Hematopoietic multipotent progenitor cell treated with erythropoietin and hydrocortisone succinate and interleukin-3 and kit ligand, for 4 days (in vitro differentiated cells): ENCODE data around the gene KCNH2.

Experiments used
- DNase-seq: peaks from one replicate; pipeline ENCODE4 v3.0.0-alpha.2; 2015

The KCNH2 gene

DNA sequence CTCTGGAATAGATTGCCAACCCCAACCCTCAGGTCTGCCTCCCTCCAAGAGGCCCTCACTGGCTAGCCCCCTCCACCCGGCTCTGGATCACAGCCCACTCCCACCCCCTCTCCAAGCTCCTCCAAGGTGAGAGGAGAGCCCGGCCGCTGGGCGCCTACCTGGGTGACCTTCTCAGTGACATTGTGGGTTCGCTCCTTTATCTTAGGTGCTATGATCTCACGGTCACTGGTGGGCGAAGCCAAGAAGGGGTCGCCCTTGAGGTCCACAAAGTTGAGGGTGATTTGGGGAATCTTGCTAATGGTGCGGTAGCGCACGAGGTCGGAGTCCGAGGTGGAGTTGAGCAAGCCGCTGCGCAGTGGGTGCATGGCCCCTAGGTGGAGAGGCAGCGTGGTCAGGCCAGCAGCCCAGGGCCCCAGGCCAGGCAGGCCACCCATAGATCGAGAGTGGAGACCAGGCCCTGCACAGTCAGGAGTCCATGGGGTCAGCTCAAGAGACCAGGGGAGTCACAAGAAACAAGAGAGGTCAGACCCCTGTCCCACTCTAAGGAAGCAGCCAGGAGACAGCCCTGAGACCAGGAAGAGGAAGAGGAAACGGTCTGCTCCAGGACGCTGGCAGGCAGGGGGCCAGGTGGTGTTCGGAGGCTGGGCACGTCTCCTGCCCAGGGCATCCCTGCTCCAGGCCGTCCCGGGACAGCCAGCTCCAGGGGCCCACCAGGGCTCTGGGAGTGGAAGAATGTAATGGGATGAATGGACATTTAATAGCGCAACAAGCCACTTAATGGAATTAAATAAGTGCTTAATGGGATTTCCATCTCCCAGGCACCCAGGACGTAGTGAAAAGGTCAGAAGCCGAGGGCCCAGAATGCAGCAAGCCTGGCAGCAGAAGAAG, 20.7 kb downstream of the KCNH2 start:
- DNase-seq: peak; percentile 33

DNA sequence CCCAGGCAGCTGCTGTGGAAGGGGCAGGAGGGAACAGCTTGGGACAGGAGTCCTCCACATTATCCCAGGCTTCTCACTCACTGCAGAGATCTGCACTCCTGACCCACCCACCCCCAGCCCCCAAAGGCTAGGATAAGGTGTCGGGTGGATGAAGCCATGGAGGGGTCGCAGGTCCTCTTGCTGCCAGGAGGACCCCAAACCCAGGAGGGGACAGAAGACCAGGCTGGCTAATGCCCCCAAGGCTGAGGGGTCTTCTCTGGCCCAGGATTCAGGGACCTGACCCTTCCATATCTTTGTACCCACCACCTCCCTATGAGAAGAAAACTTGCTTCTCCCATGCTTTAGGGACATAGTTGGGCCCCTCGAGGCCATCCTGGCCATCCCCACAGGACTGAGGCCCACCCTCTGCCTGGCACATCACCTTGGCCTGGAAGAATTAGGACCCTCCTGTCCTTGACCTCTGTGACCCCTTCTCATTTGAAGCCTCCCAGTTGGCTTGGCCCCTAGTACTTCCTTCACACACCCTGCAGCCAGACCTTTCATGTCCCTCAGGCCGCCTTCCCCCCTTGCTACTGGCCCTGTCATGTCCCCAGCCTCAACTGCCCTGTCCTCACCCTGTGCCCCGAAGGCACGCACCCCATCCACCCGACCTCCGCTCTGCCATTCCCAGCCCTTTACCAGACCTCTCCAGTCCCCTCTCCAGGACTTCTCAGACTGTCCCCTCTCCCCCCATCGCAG, 21.6 kb downstream of the KCNH2 start:
- peak; percentile 17 for DNase-seq

GRCh38 chr7:150955519-150956394, 22.4 kb downstream of the KCNH2 start:
- DNase-seq: peak; percentile 96

DNA sequence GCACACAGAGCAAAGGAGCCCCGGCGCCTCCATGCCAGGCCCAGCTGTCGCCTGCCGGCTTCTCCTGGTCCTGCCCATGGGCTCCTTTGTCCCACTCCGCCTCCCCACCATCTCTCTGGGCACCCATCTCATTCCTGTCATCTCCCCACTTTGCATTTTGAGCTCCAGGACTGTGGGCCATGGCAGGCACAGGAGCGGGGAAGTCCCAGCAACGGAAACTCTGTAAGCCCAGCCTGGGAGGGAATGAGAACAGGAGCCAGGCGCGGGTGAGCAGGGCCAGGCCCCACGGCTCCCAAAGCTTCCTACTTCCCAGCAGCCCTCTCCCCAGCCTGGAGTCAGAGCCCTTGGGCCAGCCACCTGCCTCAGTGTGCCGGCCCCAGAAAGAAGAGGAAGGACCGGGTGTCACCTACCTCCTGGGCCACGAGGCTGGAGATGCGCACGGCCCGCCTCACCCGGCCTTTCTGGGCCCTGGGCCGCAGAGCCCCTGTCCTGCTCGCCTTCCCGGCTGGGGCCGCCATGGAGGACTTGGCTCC, 23.1 kb downstream of the KCNH2 start:
- DNase-seq: no peak

DNA sequence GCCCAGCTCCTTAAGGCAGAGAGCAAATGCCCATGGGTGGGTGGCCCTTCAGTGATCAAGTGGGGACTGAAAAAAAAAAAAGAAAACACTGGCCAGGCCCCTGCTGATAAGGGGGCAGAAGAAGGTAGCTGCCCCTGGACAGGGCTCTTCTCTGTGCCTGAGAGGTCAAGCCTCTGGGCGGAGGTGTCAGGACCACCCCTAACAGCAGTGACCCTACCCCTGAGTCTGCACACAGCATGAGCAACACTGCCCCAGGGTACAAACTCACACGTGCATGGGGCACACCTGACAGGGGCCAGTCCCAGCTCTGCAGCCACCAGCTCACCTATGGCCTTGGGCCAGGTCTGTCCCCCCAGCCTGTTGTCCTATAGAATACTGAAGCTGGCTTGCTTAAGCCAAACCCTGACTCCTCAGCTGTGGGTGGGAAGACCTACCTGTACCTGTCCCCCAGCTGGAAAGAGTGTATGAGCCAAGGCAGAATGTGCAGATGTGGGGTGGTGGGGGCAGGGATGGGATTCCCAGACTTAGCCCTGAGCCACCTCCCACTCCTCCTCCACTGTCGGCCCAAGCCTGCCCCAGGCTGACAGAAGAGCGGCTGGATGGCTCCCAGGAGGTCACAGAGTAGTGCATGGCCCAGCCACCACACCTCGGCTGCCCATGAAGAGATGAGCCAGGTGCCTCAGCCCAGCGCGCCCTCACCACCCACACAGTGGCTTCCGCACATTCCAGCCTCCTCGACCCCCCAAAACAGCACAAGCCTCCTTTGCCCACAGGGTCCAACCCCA, 23.7 kb downstream of the KCNH2 start:
- DNase-seq: no peak

DNA sequence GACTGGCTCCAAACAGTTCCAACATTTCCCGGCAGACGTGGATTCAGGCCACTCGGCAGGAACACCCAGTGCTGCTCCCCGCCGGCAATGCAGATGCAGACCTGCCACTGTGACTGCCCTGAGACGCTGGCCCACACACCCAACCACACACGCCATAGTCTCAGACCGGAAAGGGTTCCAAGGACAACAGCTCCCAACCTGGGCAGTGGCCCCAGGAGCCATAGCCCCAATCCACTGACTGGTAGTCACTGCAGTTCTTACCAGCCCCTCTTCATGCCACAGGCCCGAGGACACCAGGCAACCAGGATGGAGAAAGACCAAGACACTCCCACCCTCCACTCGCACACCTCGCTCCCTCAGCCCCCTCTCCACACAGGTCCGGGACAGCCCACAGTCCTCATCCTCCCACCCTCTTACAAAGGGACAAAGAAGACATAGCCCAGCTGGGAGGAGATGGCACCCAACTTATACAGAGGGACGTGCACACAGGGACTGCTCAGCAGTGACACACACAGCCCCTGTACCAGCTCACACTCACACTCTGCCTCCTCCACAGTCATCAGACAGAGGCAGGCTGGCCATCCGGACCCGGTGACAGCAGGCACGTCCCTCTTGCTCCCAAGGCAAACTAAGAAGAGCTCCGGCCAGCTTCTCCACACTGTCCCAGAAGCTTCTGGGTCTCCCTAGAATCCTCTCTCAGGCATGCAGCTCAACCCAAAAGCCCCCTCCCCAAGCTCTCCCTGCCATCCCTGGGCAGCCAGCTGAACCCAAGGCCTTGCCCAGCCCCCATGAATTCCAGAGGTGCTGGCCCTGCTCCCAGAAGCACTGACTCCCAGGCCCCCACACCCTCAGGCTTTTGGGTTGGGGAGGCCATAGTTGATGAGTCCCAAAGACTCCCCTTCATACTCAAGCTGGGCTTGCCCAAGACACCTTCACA, 24.8 kb downstream of the KCNH2 start:
- no peak for DNase-seq

DNA sequence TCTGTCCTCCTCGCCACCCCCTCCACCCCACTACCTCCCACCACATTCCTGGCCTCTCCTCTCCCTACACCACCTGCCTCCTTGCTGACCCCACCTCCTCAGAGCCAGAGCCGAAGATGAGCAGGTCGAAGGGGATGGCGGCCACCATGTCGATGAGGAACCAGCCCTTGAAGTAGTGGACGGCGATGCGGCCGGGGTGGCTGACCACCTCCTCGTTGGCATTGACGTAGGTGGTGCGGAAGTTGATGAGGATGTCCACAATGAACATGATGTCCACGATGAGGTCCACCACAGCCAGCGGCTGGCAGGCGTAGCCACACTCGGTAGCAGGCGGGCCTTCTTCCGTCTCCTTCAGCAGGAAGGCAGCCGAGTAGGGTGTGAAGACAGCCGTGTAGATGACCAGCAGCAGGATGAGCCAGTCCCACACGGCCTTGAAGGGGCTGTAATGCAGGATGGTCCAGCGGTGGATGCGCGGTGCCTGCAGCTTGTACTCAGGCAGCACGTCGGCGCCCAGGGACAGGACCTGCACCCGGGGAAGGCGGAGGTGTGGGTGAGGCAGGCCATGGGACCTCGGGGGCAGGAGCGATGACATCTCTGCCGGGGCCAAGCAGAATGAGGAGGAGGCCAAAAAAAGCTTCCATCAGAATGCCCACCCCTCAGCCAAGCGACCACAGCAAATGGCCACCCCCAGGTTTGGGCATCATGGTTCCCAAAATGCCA, 25.6 kb downstream of the KCNH2 start:
- no peak for DNase-seq

DNA sequence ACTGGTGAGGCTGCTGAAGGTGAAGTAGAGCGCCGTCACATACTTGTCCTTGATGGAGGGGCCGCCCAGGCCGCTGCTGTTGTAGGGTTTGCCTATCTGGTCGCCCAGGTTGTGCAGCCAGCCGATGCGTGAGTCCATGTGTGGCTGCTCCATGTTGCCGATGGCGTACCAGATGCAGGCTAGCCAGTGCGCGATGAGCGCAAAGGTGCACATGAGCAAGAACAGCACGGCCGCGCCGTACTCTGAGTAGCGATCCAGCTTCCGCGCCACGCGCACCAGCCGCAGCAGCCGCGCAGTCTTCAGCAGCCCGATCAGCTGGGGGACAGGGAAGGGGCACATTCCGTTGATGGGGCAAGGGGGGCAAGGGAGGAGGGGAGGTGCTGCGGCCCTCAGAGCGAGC, 26.6 kb downstream of the KCNH2 start:
- DNase-seq: no peak

DNA sequence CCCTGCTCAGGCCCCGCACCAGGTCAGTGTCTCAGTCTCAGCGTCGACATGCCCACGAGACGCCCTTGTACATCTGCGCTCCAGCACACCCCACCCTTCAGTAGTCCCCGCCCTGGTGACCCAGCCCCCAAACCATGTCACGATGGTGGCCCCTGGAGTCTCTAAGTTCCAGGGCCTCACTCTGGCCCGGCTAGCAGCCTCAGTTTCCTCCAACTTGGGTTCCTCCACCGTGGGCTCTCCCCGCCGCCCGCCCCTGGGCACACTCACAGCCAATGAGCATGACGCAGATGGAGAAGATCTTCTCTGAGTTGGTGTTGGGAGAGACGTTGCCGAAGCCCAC, 27.0 kb downstream of the KCNH2 start:
- no peak for DNase-seq

- DNase-seq: peak; percentile 19
These were observed 27.5 kb downstream of the KCNH2 start for GRCh38 chr7:150950496-150951180.

GRCh38 chr7:150949971-150950491, 28.1 kb downstream of the KCNH2 start:
- DNase-seq: no peak

- peak; percentile 52 for DNase-seq
These were observed 28.6 kb downstream of the KCNH2 start for GRCh38 chr7:150949564-150949963.

DNA sequence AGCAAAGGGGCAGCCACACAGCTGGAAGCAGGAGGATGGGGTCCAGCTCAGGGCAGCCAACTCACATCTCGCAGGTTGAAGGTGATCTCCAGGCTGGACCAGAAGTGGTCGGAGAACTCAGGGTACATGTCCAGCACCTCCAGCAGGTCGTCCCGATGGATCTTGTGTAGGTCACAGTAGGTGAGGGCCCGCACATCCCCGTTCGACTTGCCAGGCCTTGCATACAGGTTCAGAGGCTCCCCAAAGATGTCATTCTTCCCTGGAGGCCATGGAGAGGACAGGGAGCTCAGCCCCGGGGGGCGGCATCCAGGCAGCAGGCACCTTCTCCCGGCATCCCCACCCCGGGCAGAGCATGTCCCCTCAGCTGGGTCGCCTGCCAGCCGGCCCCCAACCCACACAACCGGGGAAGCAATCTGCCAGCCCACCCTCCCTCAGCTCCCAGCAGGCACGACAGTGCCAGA, 29.3 kb downstream of the KCNH2 start:
- no peak for DNase-seq

GRCh38 chr7:150947761-150948651, 30.1 kb downstream of the KCNH2 start:
- DNase-seq: peak; percentile 19

- DNase-seq: peak; percentile 37
These were observed 30.8 kb downstream of the KCNH2 start for GRCh38 chr7:150947241-150947745.

DNA sequence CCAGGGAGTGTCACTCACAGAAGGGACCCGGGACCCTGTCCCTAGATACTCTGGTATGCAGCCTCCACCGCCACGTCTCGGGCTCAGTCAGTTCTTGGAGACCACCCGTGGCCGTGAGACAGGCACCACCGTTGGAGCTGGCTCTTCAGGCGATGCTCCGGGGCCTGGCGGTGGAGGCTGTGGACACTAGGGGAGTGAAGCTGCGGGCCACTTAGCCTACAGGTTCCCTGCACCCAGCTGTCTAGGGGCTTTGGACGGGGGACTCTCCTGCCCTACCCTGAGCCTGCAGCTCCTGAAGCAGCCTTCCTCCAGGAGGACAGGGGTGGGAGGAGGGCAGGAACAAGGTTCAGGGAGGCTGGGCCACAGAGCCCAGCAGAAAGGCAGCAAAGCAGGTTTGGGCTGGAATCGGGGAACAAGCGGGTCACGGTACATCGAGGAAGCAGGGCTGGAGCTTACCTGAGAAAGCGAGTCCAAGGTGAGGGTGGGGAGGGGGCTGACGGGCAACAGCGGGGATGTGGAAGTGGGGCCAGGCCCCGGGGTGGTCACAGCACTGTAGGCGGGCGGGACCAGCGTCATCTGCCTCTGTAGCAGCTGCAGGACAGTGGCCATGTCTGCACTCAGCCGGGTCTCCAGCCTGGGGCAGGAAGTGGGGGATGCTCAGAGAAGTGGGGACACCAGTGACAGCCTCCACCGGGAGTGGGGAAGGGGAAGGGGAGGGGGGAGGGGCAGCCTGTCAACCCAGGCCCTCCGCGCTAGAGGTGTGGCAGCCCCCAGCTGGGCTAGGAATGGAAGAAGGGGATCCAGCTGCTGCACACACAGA, 31.5 kb downstream of the KCNH2 start:
- DNase-seq: no peak

DNA sequence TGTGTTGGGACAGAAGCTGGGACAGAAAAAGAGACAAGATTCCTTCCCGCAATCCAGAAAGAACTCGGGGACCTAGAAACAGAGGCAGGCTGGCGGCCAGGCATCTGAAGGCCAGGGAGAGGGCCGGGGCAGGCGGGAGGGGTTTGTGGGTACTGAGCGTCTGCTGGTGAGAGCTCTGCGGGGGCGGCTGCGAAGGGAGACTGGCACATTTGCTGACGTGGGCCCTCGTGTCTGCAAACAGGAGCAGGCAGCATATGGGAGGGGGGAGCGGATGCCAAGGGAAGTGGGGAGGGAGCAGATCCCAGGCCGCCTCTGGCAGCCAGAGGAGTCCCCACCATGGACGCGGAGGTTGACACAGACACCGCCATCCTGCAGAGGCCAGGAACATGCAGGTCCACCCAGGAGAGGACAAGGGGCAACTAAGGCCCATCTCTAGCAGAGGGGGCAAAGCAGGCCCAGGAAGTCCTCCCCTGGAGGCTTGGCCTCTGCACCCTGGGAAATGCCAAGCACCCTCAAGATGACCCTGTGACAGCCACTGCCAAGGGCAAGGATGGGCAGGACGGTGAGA, 32.2 kb downstream of the KCNH2 start:
- DNase-seq: peak; percentile 66
